Eye (tissue), 1 donor: ENCODE measurements around the gene GEMIN2.
"Not testable (repeated sequence)": the region's sequence is repeated elsewhere in the genome, so short reads cannot be mapped to it uniquely, and the experiment has no call there.

ENCODE experiments used
- DNase-seq: peaks from one replicate; pipeline ENCODE4 v3.0.0-alpha.2; 2015

Gene GEMIN2

GRCh38 chr14:39179042-39179441 lies 64.9 kb downstream of the GEMIN2 start:
- DNase-seq, result no peak

GRCh38 chr14:39180553-39180952 lies 66.4 kb downstream of the GEMIN2 start:
- no peak for DNase-seq

- no peak for DNase-seq
These were observed 67.0 kb downstream of the GEMIN2 start for GRCh38 chr14:39181026-39181692.

GRCh38 chr14:39181693-39182047 lies 67.5 kb downstream of the GEMIN2 start:
- no peak for DNase-seq

GRCh38 chr14:39182770-39183684 lies 68.9 kb downstream of the GEMIN2 start:
- no peak for DNase-seq

- DNase-seq, result not testable (repeated sequence)
These were observed 69.5 kb downstream of the GEMIN2 start for GRCh38 chr14:39183685-39184003.

GRCh38 chr14:39184628-39185255 lies 70.6 kb downstream of the GEMIN2 start:
- DNase-seq, result no peak

GRCh38 chr14:39185256-39186049 lies 71.3 kb downstream of the GEMIN2 start:
- no peak for DNase-seq
